ENCODE data around the gene C1orf115. TPM values are rescaled to one million over a fixed set of nuclear protein-coding genes. Genes with fewer than 3 reads are reported as not detected.
"Not testable (repeated sequence)": the region's sequence is repeated elsewhere in the genome, so short reads cannot be mapped to it uniquely, and the experiment has no call there.

C1orf115 gene
- polyA plus RNA-seq, 1 experiment, result 0.05 TPM

- DNase-seq (ENCODE audit: low read depth, low spot score), result no peak
- Histone ChIP-seq H3K27me3 (ENCODE audit: control insufficient read depth, insufficient read depth, low read length) (no peaks in the 10 kb centered on the region), H3K27ac (ENCODE audit: low read depth, low read length) (no peak overlapping the region), H3K9me3 (ENCODE audit: control insufficient read depth, insufficient read depth, low read length) (no peaks in the 10 kb centered on the region), H3K4me3 (ENCODE audit: low read depth, low read length) (no peak overlapping the region)
- ChIA-PET CTCF (interaction anchor here (1.5 to 5.4 kb wide), 2 partner anchors 56 to 99 kb away, joined by 4 to 30 read pairs; no protein-coding TSS in a partner anchor), POLR2A (no interaction called here)
- TF ChIP-seq, protein P1, sequence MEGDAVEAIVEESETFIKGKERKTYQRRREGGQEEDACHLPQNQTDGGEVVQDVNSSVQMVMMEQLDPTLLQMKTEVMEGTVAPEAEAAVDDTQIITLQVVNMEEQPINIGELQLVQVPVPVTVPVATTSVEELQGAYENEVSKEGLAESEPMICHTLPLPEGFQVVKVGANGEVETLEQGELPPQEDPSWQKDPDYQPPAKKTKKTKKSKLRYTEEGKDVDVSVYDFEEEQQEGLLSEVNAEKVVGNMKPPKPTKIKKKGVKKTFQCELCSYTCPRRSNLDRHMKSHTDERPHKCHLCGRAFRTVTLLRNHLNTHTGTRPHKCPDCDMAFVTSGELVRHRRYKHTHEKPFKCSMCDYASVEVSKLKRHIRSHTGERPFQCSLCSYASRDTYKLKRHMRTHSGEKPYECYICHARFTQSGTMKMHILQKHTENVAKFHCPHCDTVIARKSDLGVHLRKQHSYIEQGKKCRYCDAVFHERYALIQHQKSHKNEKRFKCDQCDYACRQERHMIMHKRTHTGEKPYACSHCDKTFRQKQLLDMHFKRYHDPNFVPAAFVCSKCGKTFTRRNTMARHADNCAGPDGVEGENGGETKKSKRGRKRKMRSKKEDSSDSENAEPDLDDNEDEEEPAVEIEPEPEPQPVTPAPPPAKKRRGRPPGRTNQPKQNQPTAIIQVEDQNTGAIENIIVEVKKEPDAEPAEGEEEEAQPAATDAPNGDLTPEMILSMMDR (IDR thresholded peaks at IDR 0.05; ENCODE audit: low read depth, low read length), result no peak
These were observed 12.9 kb upstream of the C1orf115 start for GRCh38 chr1:220677251-220677650.

GRCh38 chr1:220680085-220680687 lies 10.0 kb upstream of the C1orf115 start:
- ChIA-PET CTCF (interaction anchor here (0.6 to 5.4 kb wide), 6 partner anchors 53 to 401 kb away, joined by 3 to 32 read pairs (median 3); no protein-coding TSS in a partner anchor), POLR2A (no interaction called here)
- no peak overlapping the region for H3K4me3 ChIP-seq (ENCODE audit: low read depth, low read length)
- no peaks in the 10 kb centered on the region for H3K9me3 ChIP-seq (ENCODE audit: control insufficient read depth, insufficient read depth, low read length)
- no peak for DNase-seq (ENCODE audit: low read depth, low spot score)
- H3K27me3 ChIP-seq (ENCODE audit: control insufficient read depth, insufficient read depth, low read length), result no peaks in the 10 kb centered on the region
- no peak overlapping the region for H3K27ac ChIP-seq (ENCODE audit: low read depth, low read length)
- TF ChIP-seq, protein P1 (IDR thresholded peaks at IDR 0.05; ENCODE audit: low read depth, low read length), result peak; percentile 80

DNA sequence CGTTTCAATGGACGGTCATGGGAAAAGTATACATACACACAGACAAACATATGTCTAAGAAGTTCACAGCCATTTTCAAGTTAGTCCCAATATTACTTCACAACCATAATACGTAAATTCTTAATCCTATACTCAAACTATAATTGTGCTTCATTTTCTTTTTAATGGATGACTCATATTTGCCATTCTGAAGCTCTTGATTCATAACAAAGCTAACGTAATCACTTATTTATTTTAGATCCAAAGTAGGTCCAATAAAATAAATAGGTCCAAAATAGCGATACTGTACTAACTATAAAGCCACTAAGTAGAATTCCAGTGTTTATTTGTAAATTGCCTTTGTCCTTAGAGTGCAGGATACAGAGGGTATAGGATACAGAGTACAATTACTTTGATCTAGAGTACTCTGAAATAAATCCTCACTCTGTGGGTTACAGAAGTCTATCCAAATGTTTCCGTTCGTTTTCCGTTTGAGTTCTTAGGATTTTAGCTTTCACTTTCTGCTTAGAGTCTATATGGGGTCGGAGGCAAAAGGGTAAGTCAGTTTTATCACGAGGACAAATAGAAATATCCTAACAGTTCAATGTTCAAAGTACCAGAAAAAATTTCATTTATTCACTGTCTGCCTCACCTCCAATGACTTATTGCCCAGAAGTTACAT lies 8.8 kb upstream of the C1orf115 start:
- H3K27me3 ChIP-seq (ENCODE audit: control insufficient read depth, insufficient read depth, low read length), result no peaks in the 10 kb centered on the region
- ChIA-PET POLR2A (no interaction called here), CTCF (interaction anchor here (0.6 to 5.4 kb wide), 7 partner anchors 22 to 401 kb away, joined by 3 to 32 read pairs (median 5); no protein-coding TSS in a partner anchor)
- no peak overlapping the region for H3K4me3 ChIP-seq (ENCODE audit: low read depth, low read length)
- no peak for DNase-seq (ENCODE audit: low read depth, low spot score)
- TF ChIP-seq, protein P1 (IDR thresholded peaks at IDR 0.05; ENCODE audit: low read depth, low read length), result no peak
- no peak overlapping the region for H3K27ac ChIP-seq (ENCODE audit: low read depth, low read length)
- H3K9me3 ChIP-seq (ENCODE audit: control insufficient read depth, insufficient read depth, low read length), result no peaks in the 10 kb centered on the region

DNA sequence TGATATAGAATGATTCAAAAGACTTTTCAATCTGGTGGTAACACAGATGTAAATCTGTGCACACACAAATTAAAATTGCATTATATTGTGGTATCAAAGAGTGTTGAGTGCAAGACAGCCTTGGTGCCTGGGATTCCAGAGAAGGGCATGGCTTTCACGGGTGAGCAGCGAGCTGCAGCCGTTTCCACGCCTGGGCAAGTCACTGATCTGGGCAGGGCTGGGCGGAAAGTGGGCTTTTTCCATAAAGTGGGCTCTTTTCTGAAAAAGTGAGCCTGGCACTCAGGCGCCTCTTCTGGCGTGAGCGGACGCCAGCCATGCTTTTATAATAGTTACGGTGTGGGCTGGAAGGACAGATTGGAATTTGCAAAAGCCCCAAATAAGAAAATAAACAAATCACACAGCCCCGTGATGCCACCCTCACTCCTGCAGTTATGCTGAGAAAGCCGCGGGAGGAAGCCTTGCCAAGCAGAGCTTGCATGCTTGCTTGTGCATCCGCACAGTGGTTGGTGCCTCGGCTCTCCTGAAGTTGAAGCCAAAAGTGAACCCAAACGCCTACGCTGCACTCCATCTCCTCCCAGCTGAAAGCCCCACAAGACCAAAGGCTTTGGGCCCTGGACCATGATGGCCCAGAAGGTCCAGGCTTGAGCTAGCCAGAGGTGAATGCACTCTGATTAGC lies 7.1 kb upstream of the C1orf115 start:
- Histone ChIP-seq H3K9me3 (ENCODE audit: control insufficient read depth, insufficient read depth, low read length) (no peaks in the 10 kb centered on the region), H3K27me3 (ENCODE audit: control insufficient read depth, insufficient read depth, low read length) (peaks cover 2% of the 10 kb centered on the region), H3K27ac (ENCODE audit: low read depth, low read length) (no peak overlapping the region), H3K4me3 (ENCODE audit: low read depth, low read length) (no peak overlapping the region)
- no peak for DNase-seq (ENCODE audit: low read depth, low spot score)
- TF ChIP-seq, protein P1 (IDR thresholded peaks at IDR 0.05; ENCODE audit: low read depth, low read length), result no peak
- ChIA-PET CTCF (interaction anchor here (2.1 to 3.9 kb wide), 2 partner anchors 50 to 94 kb away, joined by 7 to 32 read pairs; no protein-coding TSS in a partner anchor), POLR2A (no interaction called here)

DNA sequence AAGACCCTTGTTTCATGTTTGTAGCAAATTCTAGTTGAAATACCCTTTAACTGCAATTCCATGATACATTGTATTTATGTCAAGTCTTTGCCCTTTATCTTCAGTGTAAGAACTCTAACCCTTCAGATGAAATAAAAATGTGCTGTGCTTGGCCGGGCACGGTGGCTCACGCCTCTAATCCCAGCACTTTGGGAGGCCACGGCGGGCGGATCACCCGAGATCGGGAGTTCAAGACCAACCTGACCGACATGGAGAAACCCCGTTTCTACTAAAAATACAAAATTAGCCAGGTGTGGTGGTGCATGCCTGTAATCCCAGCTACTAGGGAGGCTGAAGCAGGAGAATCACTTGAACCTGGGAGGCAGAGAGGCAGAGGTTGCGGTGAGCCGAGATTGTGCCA lies 6.4 kb upstream of the C1orf115 start:
- H3K9me3 ChIP-seq (ENCODE audit: control insufficient read depth, insufficient read depth, low read length); POLR2A ChIA-PET; H3K27ac ChIP-seq (ENCODE audit: low read depth, low read length); DNase-seq (ENCODE audit: low read depth, low spot score); H3K27me3 ChIP-seq (ENCODE audit: control insufficient read depth, insufficient read depth, low read length); H3K4me3 ChIP-seq (ENCODE audit: low read depth, low read length): not testable (repeated sequence)
- CTCF ChIA-PET, result interaction anchor here (2.1 kb wide), 1 partner anchor 49 kb away, joined by 7 read pairs; no protein-coding TSS in a partner anchor
